ENCODE results near the gene CLNK.

DNA sequence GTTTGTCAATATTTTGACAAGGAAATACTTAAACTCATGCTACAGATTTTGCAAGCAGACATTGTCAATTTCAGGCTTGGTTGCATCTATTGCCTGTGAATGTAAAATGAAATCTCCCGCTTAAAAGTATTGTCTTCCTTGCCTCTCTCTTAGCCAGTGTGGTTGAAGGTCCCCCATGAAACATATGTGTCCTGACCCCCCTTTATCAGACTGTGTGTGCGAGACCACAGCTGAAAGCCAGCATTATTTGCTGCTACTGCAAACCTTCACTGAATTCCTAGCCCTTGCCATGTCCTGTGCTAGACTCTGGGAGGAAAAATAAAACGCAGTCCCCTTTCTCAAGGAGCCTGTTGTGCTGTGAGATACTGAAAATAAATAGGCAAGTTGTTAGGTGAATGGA, 16.6 kb upstream of the CLNK start:
- TF ChIP-seq, protein P1, sequence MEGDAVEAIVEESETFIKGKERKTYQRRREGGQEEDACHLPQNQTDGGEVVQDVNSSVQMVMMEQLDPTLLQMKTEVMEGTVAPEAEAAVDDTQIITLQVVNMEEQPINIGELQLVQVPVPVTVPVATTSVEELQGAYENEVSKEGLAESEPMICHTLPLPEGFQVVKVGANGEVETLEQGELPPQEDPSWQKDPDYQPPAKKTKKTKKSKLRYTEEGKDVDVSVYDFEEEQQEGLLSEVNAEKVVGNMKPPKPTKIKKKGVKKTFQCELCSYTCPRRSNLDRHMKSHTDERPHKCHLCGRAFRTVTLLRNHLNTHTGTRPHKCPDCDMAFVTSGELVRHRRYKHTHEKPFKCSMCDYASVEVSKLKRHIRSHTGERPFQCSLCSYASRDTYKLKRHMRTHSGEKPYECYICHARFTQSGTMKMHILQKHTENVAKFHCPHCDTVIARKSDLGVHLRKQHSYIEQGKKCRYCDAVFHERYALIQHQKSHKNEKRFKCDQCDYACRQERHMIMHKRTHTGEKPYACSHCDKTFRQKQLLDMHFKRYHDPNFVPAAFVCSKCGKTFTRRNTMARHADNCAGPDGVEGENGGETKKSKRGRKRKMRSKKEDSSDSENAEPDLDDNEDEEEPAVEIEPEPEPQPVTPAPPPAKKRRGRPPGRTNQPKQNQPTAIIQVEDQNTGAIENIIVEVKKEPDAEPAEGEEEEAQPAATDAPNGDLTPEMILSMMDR (IDR thresholded peaks at IDR 0.05; ENCODE audit: low read length) = no peak
- TF ChIP-seq EZH2 (IDR thresholded peaks at IDR 0.05; ENCODE audit: borderline replicate concordance, low read length) = no peak

Data from OCI-LY1 (cell line).